GM18870 (cell line): ENCODE data around the gene CTSS.

Experiments used
- ATAC-seq: cut with Tn5 transposase; IDR thresholded peaks from one replicate; pipeline ENCODE4 v1.9.1; 2021; ENCODE audit warnings: moderate library complexity; ENCODE audit not compliant: unreplicated experiment

CTSS gene

GRCh38 chr1:150706091-150706490, 59.5 kb downstream of the CTSS start:
- no peak for ATAC-seq

DNA sequence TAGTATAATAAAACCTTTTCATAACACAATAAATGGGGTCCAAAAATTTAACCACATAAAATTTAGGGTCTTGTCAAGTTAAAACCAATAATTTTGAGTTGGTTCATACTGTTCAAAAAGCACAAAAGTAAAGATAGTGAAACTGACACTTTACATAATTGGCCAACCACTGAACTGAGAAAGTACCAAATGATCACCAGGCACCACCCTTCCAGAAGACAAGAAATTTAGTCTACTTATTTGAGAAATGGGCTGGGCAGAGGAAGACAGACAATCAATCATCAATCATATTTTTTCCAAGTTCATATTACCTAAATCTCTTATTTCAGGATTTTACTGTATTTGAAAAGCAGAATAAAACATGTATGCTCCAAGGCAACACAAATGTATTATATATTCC, 62.2 kb downstream of the CTSS start:
- no peak for ATAC-seq

- peak; percentile 98 for ATAC-seq
These were observed 68.3 kb downstream of the CTSS start, which contains the start of gene GOLPH3L for GRCh38 chr1:150696995-150697927. Gene GOLPH3L (minus strand): TSS chr1:150697154. CDS start chr1:150694838, 2,316 bp downstream.

DNA sequence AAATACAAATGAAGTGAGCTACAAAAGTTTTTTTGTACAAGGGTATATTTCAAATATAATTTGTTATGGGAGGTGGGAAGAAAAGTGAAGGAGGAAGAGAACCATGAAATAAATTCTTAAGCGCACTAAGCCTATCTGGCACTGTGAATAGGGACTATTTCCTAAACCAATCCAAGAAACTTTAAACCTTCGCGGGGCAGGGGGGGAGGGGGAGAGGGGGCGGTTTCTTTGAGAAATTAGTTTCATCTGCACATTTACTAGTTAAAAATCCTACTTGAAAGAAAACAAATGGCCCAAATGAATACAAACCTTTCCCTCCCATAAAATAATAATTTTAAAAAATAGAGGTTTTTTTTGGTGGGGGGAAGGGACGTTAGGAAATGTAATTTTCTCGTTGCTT, 69.0 kb downstream of the CTSS start:
- ATAC-seq = no peak

DNA sequence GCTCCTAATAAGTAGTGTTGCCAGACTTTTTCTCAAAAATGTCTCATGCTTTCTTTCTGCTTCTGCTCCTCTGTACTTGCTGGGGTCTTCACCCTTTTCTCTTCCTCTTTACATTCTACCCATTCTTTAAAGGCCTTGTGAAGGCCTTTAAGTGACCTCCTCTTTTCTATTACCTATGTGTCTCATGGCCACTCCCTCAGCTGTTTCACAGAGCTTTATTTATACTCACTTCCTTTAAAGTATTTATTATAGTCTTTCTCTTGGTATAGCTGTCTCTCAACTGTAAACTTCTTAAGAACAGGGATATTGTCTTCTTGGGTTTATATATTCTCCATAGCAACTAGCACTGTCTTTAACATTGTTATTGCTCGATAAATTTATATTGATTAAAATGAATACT, 69.4 kb downstream of the CTSS start:
- ATAC-seq = no peak

GRCh38 chr1:150695561-150695960, 70.0 kb downstream of the CTSS start:
- ATAC-seq = no peak

DNA sequence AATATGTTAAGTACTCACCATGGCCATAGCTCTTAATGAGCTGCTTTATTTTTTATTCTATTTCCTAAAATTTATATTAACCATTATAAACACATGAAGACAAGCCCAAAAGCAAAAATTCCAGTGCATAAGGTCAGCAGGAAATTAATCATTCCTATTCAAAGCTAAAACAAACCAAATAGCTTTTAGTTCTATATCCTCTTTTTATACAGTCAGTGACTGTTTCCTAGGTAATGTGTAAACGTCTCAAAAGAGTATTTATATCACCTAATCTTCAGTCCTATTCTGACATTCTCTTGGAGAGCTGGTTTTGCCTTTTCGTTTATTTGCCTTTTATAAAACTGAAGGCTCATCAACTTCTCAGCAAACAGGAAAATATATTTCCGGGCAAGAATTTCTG, 72.9 kb downstream of the CTSS start:
- ATAC-seq = no peak

- ATAC-seq = no peak
These were observed 76.8 kb downstream of the CTSS start for GRCh38 chr1:150688763-150689162.

DNA sequence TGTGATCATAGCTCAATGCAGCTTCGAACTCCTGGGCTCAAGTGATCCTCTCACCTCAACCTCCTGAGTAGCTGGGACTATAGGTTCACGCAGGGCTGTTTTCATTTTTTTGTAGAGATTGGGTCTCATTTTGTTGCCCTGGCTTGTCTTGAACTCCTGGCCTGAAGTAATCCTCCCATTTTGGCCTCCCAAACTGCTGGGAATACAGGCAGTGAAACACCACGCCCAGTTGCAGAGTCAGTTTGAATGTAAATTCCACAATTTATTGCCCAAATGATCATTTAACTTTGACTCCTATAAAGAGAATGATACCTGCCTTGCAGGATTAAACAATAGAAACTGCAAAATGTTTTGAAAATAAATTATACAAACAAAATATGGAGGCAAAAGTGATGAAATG, 79.3 kb downstream of the CTSS start:
- no peak for ATAC-seq

- ATAC-seq = no peak
These were observed 81.7 kb downstream of the CTSS start for GRCh38 chr1:150683914-150684313.
